Heart left ventricle (tissue), 13 donors: ENCODE measurements around the gene ZC3H10.

Experiments used
- POLR2A ChIP-seq, 2 donors: fragments of 450-650 bp; IDR thresholded peaks; one replicate each; pipeline ENCODE4 v1.6.1; 2017; ENCODE audit warnings: antibody characterized with exemption in 2 of 2, mild to moderate bottlenecking in 2 of 2, moderate library complexity in 2 of 2
- TF ChIP-seq, protein P1 (sequence below), 12 donors: fragments of 200-600 bp; sonication (generic) in 4 of 12; IDR thresholded peaks; one replicate each; pipeline versions ENCODE4 v1.5.0 to v1.8.0; 2018 to 2022; ENCODE audit warnings: antibody characterized with exemption in 12 of 12, mild to moderate bottlenecking in 5 of 12
- donor health status: ischemic (EF 13 %, LVEDD 7.1; RV severe dilation, severe dysfunction).
- donor health status: DM: no; HTN: yes; CAD: no.
- donor health status: DM: no; HTN: no; CAD: no.
- donor health status: ischemic (EF 25% LVEDD 6.9; RV normal size, moderate dysfunction).
- donor health status: ischemic (EF 25% LVEDD 5.7; RV mildly dilated, moderate dysfunction).
- donor health status: ischemic (EF 35%, LVEDD 5.7; RV mildly dilated, moderate dysfunction).
- donor health status: nonischemic (EF 11% LVEDD 7.7; RV severe dilation, severe dysfunction).
- donor health status: DM: yes; HTN: yes; CAD: no.
- donor health status: PGD.
- donor health status: ischemic (EF 29% LVEDD 5.4; RV normal size, mild dysfunction).
- donor health status: nonischemic (EF 23%, LVEDD 6.1; RV moderate dilation, normal function).

DNA sequence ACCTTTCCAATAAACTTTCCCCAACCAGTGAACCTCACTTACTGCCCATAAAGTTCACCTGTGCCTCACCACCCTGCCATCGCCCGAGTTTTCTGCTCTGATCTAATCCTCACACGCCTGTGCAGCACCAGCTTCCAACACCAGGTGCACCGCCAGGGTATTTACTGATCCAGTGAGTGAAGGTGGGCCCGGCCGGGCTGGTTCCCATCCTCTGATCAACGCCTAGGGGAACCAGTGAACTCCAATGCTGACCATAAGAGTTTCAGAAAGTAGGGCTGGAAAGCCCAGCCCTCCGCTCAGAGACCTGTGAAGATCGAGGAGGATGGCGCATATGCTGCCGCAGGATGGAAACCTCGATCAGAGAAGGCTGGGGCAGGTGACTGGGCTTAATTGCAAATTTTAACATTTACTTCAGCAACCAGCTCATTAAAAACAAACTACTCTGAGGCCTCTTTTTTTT, 33.6 kb downstream of the ZC3H10 start:
- TF ChIP-seq POLR2A (IDR thresholded peaks at IDR 0.05) = no peak
- TF ChIP-seq, protein P1, sequence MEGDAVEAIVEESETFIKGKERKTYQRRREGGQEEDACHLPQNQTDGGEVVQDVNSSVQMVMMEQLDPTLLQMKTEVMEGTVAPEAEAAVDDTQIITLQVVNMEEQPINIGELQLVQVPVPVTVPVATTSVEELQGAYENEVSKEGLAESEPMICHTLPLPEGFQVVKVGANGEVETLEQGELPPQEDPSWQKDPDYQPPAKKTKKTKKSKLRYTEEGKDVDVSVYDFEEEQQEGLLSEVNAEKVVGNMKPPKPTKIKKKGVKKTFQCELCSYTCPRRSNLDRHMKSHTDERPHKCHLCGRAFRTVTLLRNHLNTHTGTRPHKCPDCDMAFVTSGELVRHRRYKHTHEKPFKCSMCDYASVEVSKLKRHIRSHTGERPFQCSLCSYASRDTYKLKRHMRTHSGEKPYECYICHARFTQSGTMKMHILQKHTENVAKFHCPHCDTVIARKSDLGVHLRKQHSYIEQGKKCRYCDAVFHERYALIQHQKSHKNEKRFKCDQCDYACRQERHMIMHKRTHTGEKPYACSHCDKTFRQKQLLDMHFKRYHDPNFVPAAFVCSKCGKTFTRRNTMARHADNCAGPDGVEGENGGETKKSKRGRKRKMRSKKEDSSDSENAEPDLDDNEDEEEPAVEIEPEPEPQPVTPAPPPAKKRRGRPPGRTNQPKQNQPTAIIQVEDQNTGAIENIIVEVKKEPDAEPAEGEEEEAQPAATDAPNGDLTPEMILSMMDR (IDR thresholded peaks at IDR 0.05) = peak in 5 of 12 donors; percentile 13 to 43 (median 22)
